H4 (cell line): ENCODE results near the gene USF3. TPM values are rescaled to one million over a fixed set of nuclear protein-coding genes. Genes with fewer than 3 reads are reported as not detected.
A peak's percentile ranks its signal among the peaks of the same experiment; 100 is the strongest.
"Not testable (repeated sequence)": the region's sequence is repeated elsewhere in the genome, so short reads cannot be mapped to it uniquely, and the experiment has no call there.

ENCODE experiments used
- DNase-seq: peaks from one replicate; pipeline ENCODE4 v3.0.0-alpha.2; 2015; ENCODE audit warnings: low spot score
- total RNA-seq: library from RNA; depleted of rRNA; stranded (reverse); fragments of >200 nt; shearing (Covaris generic); gene quantifications from 2 replicates; pipeline ENCODE4 v1.2.3, GENCODE V29; 2014

The USF3 gene
- total RNA-seq, 1 experiment from 2014 or later, result 9.3 TPM

GRCh38 chr3:113654310-113654709, 42.1 kb downstream of the USF3 start:
- DNase-seq, result no peak

- DNase-seq, result no peak
These were observed 47.1 kb downstream of the USF3 start for GRCh38 chr3:113649174-113649845.

- no peak for DNase-seq
These were observed 47.9 kb downstream of the USF3 start for GRCh38 chr3:113648524-113648923.

- DNase-seq, result no peak
These were observed 52.9 kb downstream of the USF3 start for GRCh38 chr3:113643583-113643982.

GRCh38 chr3:113638910-113639309, 57.5 kb downstream of the USF3 start:
- no peak for DNase-seq

- no peak for DNase-seq
These were observed 58.7 kb downstream of the USF3 start for GRCh38 chr3:113637756-113638155.

GRCh38 chr3:113636034-113636433, 60.4 kb downstream of the USF3 start:
- DNase-seq, result not testable (repeated sequence)

GRCh38 chr3:113634782-113635474, 61.5 kb downstream of the USF3 start:
- DNase-seq, result no peak

- no peak for DNase-seq
These were observed 64.9 kb downstream of the USF3 start for GRCh38 chr3:113631573-113631972.

GRCh38 chr3:113630956-113631542, 65.4 kb downstream of the USF3 start:
- no peak for DNase-seq

GRCh38 chr3:113629584-113630421, 66.6 kb downstream of the USF3 start:
- DNase-seq, result no peak

- no peak for DNase-seq
These were observed 67.7 kb downstream of the USF3 start for GRCh38 chr3:113628788-113629187.

GRCh38 chr3:113628316-113628715, 68.1 kb downstream of the USF3 start:
- DNase-seq, result no peak

GRCh38 chr3:113626503-113627371, 69.7 kb downstream of the USF3 start:
- DNase-seq, result peak; percentile 62

- DNase-seq, result no peak
These were observed 70.6 kb downstream of the USF3 start for GRCh38 chr3:113625834-113626233.

- no peak for DNase-seq
These were observed 72.6 kb downstream of the USF3 start for GRCh38 chr3:113623811-113624210.

- DNase-seq, result no peak
These were observed 73.1 kb downstream of the USF3 start for GRCh38 chr3:113623324-113623723.

- DNase-seq, result no peak
These were observed 76.4 kb downstream of the USF3 start for GRCh38 chr3:113620091-113620490.

- no peak for DNase-seq
These were observed 78.7 kb downstream of the USF3 start for GRCh38 chr3:113617726-113618125.

- DNase-seq, result no peak
These were observed 80.5 kb downstream of the USF3 start for GRCh38 chr3:113615976-113616375.

- DNase-seq, result peak; percentile 24
These were observed 82.0 kb downstream of the USF3 start for GRCh38 chr3:113614402-113614801.
